ENCODE measurements around the gene CUX1. TPM values are rescaled to one million over a fixed set of nuclear protein-coding genes. Genes with fewer than 3 reads are reported as not detected.
"Not testable (repeated sequence)": the region's sequence is repeated elsewhere in the genome, so short reads cannot be mapped to it uniquely, and the experiment has no call there.

Gene CUX1
- total and polyA plus RNA-seq, 12 donors, result 34.5 to 176 (median 145) TPM

DNA sequence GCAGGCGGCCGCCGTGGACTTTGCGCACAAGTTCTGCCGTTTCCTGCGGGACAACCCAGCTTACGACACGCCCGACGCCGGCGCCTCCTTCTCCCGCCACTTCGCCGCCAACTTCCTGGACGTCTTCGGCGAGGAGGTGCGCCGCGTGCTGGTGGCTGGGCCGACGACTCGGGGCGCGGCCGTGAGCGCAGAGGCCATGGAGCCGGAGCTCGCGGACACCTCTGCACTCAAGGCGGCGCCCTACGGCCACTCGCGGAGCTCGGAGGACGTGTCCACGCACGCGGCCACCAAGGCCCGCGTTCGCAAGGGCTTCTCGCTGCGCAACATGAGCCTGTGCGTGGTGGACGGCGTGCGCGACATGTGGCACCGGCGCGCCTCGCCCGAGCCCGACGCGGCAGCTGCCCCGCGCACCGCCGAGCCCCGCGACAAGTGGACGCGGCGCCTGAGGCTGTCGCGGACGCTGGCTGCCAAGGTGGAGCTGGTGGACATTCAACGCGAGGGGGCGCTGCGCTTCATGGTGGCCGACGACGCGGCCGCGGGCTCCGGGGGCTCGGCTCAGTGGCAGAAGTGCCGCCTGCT, 483.3 kb downstream of the CUX1 start:
- Histone ChIP-seq H3K36me3 (no peaks in the 10 kb centered on the region), H3K4me1 (peaks cover 0 to 30% (median 0%) of the 10 kb centered on the region in 9 donors), H3K4me3 (peak overlapping the region in 2 of 10 donors; percentile 8 to 13), H3K9me3 (no peaks in the 10 kb centered on the region), H3K27me3 (peaks cover 4 to 29% (median 19%) of the 10 kb centered on the region in 7 donors), H3K27ac (no peak overlapping the region)
- intact Hi-C loops (cut with DNase I), result no loop called here
- ATAC-seq (peak in 3 of 8 donors; percentile 24 to 35 (median 30)), DNase-seq (peak in 1 of 2 donors; percentile 40)
- 26% methylated on average over 83 to 84 of the region's 84 CpGs for WGBS, 2 donors
- TF ChIP-seq, protein P1, sequence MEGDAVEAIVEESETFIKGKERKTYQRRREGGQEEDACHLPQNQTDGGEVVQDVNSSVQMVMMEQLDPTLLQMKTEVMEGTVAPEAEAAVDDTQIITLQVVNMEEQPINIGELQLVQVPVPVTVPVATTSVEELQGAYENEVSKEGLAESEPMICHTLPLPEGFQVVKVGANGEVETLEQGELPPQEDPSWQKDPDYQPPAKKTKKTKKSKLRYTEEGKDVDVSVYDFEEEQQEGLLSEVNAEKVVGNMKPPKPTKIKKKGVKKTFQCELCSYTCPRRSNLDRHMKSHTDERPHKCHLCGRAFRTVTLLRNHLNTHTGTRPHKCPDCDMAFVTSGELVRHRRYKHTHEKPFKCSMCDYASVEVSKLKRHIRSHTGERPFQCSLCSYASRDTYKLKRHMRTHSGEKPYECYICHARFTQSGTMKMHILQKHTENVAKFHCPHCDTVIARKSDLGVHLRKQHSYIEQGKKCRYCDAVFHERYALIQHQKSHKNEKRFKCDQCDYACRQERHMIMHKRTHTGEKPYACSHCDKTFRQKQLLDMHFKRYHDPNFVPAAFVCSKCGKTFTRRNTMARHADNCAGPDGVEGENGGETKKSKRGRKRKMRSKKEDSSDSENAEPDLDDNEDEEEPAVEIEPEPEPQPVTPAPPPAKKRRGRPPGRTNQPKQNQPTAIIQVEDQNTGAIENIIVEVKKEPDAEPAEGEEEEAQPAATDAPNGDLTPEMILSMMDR (IDR thresholded peaks at IDR 0.05), result peak in 7 of 9 donors; percentile 20 to 54 (median 44)

DNA sequence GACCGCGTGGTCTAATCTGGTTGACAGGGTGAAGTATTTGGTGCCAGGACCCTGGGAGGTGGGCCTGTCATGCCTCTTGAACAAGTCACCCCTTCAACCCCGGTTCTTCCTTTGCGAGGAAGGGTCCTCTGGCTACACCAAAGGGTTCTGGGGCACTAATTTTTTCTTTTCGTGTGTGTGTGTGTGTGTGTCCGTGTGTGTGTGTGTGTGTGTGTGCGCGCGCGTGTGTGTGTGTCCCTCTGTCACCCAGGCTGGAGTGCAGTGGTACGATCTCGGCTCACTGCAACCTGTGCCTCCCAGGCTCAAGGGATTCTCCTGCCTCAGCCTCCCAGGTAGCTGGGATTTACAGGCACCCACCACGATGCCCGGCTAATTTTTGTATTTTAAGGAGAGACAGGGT, 483.9 kb downstream of the CUX1 start:
- H3K36me3 ChIP-seq; H3K27ac ChIP-seq; intact Hi-C loops (cut with DNase I); ATAC-seq; DNase-seq; H3K9me3 ChIP-seq; H3K4me3 ChIP-seq: not testable (repeated sequence)
- WGBS, 2 donors, result 89 to 92% methylated on average over 13 to 14 of the region's 14 CpGs
- Histone ChIP-seq H3K4me1 (peaks cover 0 to 35% (median 0%) of the 10 kb centered on the region in 9 donors), H3K27me3 (peaks cover 4 to 29% (median 19%) of the 10 kb centered on the region in 7 donors)

DNA sequence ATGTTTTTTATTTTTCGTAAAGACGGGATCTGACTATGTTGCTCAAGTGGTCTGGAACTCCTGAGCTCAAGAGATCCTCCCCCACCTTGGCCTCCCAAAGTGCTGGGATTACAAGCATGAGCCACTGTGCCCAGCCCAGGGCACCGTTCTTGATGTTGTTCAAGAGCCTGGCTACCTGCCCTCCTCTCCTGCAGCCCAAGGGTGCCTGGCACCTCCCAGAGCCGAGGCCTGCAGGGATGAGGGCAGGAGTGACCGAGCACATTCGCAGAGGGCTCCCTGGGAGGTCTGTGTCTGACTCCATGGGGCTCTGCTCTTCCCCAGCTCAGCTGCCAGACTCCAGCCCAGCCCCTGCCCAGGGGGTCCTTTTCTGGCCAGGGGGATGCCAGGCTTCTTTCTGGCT, 484.6 kb downstream of the CUX1 start:
- ATAC-seq, result no peak
- Histone ChIP-seq H3K4me1 (peaks cover 0 to 42% (median 3%) of the 10 kb centered on the region in 9 donors), H3K36me3 (no peaks in the 10 kb centered on the region), H3K27me3 (peaks cover 4 to 29% (median 19%) of the 10 kb centered on the region in 7 donors), H3K4me3 (no peak overlapping the region), H3K27ac (no peak overlapping the region), H3K9me3 (no peaks in the 10 kb centered on the region)
- 95 to 96% methylated on average over 6 of the region's 6 CpGs for WGBS, 2 donors
- intact Hi-C loops (cut with DNase I), result no loop called here
- DNase-seq, result no peak
- TF ChIP-seq, protein P1 (IDR thresholded peaks at IDR 0.05), result no peak

DNA sequence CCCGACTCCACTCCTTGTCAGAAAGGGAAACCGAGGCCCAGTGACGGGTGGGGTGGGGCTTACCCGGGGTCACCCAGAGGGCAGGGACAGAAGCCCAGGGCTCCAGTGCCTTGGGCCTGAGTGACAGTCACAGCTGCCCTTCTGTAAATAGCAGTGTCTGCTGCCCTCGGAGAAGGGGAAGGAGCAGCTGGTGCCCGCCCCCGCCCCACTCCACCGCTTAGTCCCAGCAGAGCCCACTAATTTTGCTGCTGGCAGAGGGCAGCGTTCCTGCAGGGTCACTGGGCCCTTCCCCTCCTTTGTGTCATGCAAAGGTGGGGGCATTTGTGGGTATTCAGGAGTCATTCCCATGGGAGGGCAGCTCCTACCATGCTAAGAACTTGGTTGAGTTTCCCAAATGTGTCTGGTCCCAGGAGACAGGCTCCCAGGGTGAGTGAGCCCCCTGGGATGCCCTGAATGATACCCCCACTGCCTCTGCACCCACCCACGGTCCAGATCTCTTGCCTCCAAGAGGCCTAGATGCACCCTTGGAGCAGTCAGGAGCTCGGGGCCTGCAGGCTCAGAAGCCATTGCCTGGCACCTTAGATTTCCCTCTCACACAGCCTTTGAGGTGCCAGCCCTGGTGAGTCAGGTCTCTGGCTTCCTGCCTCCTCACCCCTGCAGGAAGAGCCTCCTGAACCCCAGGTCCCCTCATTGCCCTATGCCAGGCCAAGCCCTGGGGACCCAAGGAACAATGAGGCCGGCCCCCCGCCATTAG, 486.4 kb downstream of the CUX1 start:
- intact Hi-C loops (cut with DNase I), result no loop called here
- ATAC-seq, result no peak
- TF ChIP-seq, protein P1 (IDR thresholded peaks at IDR 0.05), result no peak

More for the DNA sequence above, 486.4 kb downstream of the CUX1 start:
- H3K27me3 ChIP-seq, result peaks cover 4 to 22% (median 19%) of the 10 kb centered on the region in 7 donors
- no peak for DNase-seq
- 84 to 85% methylated on average over 13 of the region's 13 CpGs for WGBS, 2 donors
- peak overlapping the region in 1 of 10 donors; percentile 15 for H3K27ac ChIP-seq
- H3K36me3 ChIP-seq, result peaks cover 0 to 2% (median 0%) of the 10 kb centered on the region in 9 donors
- no peaks in the 10 kb centered on the region for H3K9me3 ChIP-seq
- no peak overlapping the region for H3K4me3 ChIP-seq
- H3K4me1 ChIP-seq, result peaks cover 0 to 48% (median 4%) of the 10 kb centered on the region in 9 donors

Measured in heart right ventricle (tissue), 16 donors.